Measurements from ENCODE around the gene TEX19. TPM values are rescaled to one million over a fixed set of nuclear protein-coding genes. Genes with fewer than 3 reads are reported as not detected.

Gene TEX19
- total RNA-seq, 1 donor = under 0.01 TPM

DNA sequence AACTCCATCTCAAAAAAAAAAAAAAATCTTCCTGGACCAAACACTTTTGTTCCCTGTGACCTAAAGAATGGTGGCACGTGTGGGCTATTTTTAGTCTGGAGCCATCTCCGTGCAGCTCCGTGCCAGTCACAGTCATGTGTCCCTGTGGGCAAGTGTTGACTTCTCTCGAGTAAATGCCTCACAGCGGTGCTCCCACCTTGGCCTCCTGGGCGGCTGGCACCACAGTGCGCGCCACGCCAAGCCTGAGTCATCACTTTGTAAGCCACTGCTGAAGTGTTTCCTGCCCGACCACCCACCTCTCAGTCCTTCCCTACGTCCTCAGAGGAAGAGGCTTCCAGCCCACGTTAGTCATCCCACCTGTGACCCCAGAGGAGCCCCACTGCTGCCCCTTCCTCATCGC is 48.2 kb downstream of the TEX19 start:
- Histone ChIP-seq H3K27ac (ENCODE audit: low read depth, low read length) (no peak overlapping the region), H3K79me2 (ENCODE audit: insufficient read depth, low read length) (no peaks in the 10 kb centered on the region), H3K27me3 (ENCODE audit: insufficient read depth, low read length) (no peaks in the 10 kb centered on the region), H3K36me3 (ENCODE audit: insufficient read depth, low read length) (no peaks in the 10 kb centered on the region), H2AFZ (ENCODE audit: low read length) (no peak overlapping the region), H3K4me3 (ENCODE audit: insufficient read depth, low read length) (no peak overlapping the region), H3K9me3 (ENCODE audit: low read depth, low read length) (no peaks in the 10 kb centered on the region), H3K4me2 (ENCODE audit: insufficient read depth, low read length) (no peak overlapping the region), H4K20me1 (ENCODE audit: insufficient read depth, low read length) (peaks cover 13% of the 10 kb centered on the region), H3K4me1 (ENCODE audit: insufficient read depth, low read length) (no peaks in the 10 kb centered on the region)
- peak; percentile 75 for DNase-seq (ENCODE audit: insufficient read length, low spot score, missing footprints)
- TF ChIP-seq, protein P1, sequence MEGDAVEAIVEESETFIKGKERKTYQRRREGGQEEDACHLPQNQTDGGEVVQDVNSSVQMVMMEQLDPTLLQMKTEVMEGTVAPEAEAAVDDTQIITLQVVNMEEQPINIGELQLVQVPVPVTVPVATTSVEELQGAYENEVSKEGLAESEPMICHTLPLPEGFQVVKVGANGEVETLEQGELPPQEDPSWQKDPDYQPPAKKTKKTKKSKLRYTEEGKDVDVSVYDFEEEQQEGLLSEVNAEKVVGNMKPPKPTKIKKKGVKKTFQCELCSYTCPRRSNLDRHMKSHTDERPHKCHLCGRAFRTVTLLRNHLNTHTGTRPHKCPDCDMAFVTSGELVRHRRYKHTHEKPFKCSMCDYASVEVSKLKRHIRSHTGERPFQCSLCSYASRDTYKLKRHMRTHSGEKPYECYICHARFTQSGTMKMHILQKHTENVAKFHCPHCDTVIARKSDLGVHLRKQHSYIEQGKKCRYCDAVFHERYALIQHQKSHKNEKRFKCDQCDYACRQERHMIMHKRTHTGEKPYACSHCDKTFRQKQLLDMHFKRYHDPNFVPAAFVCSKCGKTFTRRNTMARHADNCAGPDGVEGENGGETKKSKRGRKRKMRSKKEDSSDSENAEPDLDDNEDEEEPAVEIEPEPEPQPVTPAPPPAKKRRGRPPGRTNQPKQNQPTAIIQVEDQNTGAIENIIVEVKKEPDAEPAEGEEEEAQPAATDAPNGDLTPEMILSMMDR (IDR thresholded peaks at IDR 0.05; ENCODE audit: extremely low read depth, low read depth, low read length) = no peak

DNA sequence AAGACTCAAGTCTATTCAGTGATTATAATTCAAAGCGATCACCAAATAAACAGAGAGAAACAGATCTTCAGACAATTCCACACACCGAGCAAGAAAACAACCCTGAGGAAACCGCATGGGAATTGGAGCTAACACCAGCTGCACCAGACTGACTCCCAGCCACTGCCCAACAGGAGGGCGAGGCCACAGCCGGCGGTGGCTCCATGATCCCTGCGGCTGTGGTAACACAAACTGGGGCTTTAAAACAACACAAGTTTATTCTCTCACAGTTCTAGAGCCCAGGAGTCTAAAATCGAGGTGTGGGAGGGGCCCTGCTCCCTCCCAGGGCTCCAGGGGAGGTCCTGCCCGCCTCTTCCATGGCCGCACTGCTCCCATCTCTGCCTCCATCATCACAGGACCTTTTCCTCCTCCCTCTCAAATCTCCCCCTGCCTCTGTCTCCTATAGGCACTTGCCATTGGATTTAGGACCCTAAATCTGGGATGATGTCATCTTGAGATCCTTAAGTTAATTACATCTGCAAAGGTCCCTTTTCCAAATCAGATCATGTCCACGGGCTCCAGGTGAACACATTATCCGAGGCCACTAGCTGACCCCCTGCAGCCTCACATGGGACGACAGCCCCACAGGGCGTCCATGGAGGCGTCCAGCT is 49.4 kb downstream of the TEX19 start:
- no peaks in the 10 kb centered on the region for H3K4me1 ChIP-seq (ENCODE audit: insufficient read depth, low read length)
- H2AFZ ChIP-seq (ENCODE audit: low read length) = no peak overlapping the region
- H3K36me3 ChIP-seq (ENCODE audit: insufficient read depth, low read length) = no peaks in the 10 kb centered on the region
- TF ChIP-seq, protein P1 (IDR thresholded peaks at IDR 0.05; ENCODE audit: extremely low read depth, low read depth, low read length) = no peak
- H3K4me3 ChIP-seq (ENCODE audit: insufficient read depth, low read length) = no peak overlapping the region
- no peaks in the 10 kb centered on the region for H3K27me3 ChIP-seq (ENCODE audit: insufficient read depth, low read length)
- no peaks in the 10 kb centered on the region for H3K79me2 ChIP-seq (ENCODE audit: insufficient read depth, low read length)
- H4K20me1 ChIP-seq (ENCODE audit: insufficient read depth, low read length) = peaks cover 21% of the 10 kb centered on the region
- H3K27ac ChIP-seq (ENCODE audit: low read depth, low read length) = no peak overlapping the region
- DNase-seq (ENCODE audit: insufficient read length, low spot score, missing footprints) = peak; percentile 69
- no peaks in the 10 kb centered on the region for H3K9me3 ChIP-seq (ENCODE audit: low read depth, low read length)
- no peak overlapping the region for H3K4me2 ChIP-seq (ENCODE audit: insufficient read depth, low read length)

DNA sequence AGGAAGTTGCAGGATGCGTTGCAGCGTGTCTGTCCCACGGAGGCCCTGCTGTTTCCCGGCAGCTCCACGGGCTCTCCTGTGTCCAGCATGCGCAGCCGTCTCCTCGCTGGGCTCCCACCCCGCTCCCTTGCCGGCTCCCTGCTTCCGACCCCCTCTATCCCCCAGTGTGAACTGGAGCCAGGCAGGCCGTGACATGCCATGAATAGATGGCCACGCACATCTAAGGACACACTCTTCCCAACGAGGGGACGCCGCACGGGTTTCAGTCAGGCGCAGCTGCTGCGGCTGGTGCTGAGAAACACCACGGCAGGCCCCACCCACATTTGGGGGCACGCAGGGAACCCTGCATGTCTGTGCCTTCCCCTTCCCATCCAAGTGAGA is 49.9 kb downstream of the TEX19 start:
- H3K36me3 ChIP-seq (ENCODE audit: insufficient read depth, low read length) = no peaks in the 10 kb centered on the region
- H3K27ac ChIP-seq (ENCODE audit: low read depth, low read length) = no peak overlapping the region
- TF ChIP-seq, protein P1 (IDR thresholded peaks at IDR 0.05; ENCODE audit: extremely low read depth, low read depth, low read length) = no peak
- no peak overlapping the region for H2AFZ ChIP-seq (ENCODE audit: low read length)
- no peaks in the 10 kb centered on the region for H3K79me2 ChIP-seq (ENCODE audit: insufficient read depth, low read length)
- no peak overlapping the region for H3K4me3 ChIP-seq (ENCODE audit: insufficient read depth, low read length)
- H3K27me3 ChIP-seq (ENCODE audit: insufficient read depth, low read length) = no peaks in the 10 kb centered on the region
- no peaks in the 10 kb centered on the region for H3K9me3 ChIP-seq (ENCODE audit: low read depth, low read length)
- DNase-seq (ENCODE audit: insufficient read length, low spot score, missing footprints) = peak; percentile 41
- peaks cover 23% of the 10 kb centered on the region for H4K20me1 ChIP-seq (ENCODE audit: insufficient read depth, low read length)
- H3K4me2 ChIP-seq (ENCODE audit: insufficient read depth, low read length) = no peak overlapping the region
- H3K4me1 ChIP-seq (ENCODE audit: insufficient read depth, low read length) = no peaks in the 10 kb centered on the region

DNA sequence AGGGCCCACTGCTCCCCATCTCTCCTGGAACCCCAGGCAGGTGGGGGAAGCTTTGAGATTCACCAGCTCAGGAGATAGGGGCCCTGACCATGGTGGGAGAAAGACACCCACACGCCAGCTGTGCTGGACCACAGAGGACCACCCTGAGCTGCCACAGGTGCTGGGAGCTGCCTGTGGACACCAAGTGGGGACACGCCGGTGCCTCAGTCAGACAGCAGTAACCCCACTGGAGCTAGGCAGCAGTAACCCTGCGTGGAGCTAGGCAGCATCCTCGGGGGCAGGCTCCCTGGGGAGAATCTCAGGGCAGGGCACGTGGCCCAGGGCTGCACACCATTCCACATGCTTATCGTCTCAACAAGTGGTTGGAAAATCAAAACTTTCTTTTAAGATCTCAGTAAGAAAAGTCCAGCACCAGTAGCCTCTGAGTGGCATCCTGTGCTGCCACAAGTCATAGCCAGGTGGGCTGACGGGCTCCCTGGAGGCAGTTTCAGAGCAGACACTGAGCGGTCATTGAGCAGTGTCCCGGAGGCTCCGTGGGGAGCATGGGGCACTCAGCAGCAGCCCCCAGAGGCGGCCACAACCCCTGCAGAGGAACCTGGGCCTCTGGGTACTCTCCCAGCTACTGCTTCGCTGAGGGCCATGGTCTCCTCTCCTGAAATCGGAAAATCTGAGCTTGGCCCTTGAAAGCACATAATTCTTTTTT is 51.1 kb downstream of the TEX19 start:
- Histone ChIP-seq H4K20me1 (ENCODE audit: insufficient read depth, low read length) (peaks cover 36% of the 10 kb centered on the region), H3K27ac (ENCODE audit: low read depth, low read length) (no peak overlapping the region), H3K9me3 (ENCODE audit: low read depth, low read length) (no peaks in the 10 kb centered on the region), H2AFZ (ENCODE audit: low read length) (no peak overlapping the region), H3K4me3 (ENCODE audit: insufficient read depth, low read length) (no peak overlapping the region), H3K36me3 (ENCODE audit: insufficient read depth, low read length) (no peaks in the 10 kb centered on the region), H3K4me2 (ENCODE audit: insufficient read depth, low read length) (no peak overlapping the region), H3K27me3 (ENCODE audit: insufficient read depth, low read length) (no peaks in the 10 kb centered on the region), H3K79me2 (ENCODE audit: insufficient read depth, low read length) (no peaks in the 10 kb centered on the region), H3K4me1 (ENCODE audit: insufficient read depth, low read length) (no peaks in the 10 kb centered on the region)
- peak; percentile 69 for DNase-seq (ENCODE audit: insufficient read length, low spot score, missing footprints)
- TF ChIP-seq, protein P1 (IDR thresholded peaks at IDR 0.05; ENCODE audit: extremely low read depth, low read depth, low read length) = no peak

All from osteoblast (primary cell).